MM.1S (cell line): ENCODE measurements around the gene PLA2G2F.

Experiments
- DNase-seq: peaks from one replicate; pipeline ENCODE4 v3.0.0-alpha.2; 2015
- H2AFZ ChIP-seq: fragments of 300-600 bp; sonication (generic); 2 replicates; pipeline ENCODE4 v1.6.0; 2016; ENCODE audit warnings: antibody characterized with exemption, low read length
- H3F3A ChIP-seq: fragments of 300-600 bp; sonication (generic); 2 replicates; pipeline ENCODE4 v1.6.1; 2016; ENCODE audit warnings: mild to moderate bottlenecking, antibody characterized with exemption, low read length, moderate library complexity, mixed read lengths; ENCODE audit not compliant: insufficient read depth
- H3K27ac ChIP-seq: fragments of 300-600 bp; sonication (generic); 2 replicates; pipeline ENCODE4 v1.5.1; 2016; ENCODE audit warnings: mild to moderate bottlenecking, low read length
- H3K27me3 ChIP-seq: fragments of 300-600 bp; sonication (generic); replicated peaks from 2 replicates; pipeline ENCODE4 v1.6.0; 2016; ENCODE audit warnings: low read length; ENCODE audit not compliant: insufficient read depth
- H3K36me3 ChIP-seq: fragments of 300-600 bp; sonication (generic); replicated peaks from 2 replicates; pipeline ENCODE4 v1.6.1; 2016; ENCODE audit warnings: mild to moderate bottlenecking, low read length, mixed read lengths; ENCODE audit not compliant: insufficient read depth
- H3K4me1 ChIP-seq: fragments of 300-600 bp; sonication (generic); 2 replicates; pipeline ENCODE4 v1.6.1; 2016; ENCODE audit warnings: low read length, mixed read lengths
- H3K4me2 ChIP-seq: fragments of 300-600 bp; sonication (generic); 2 replicates; pipeline ENCODE4 v1.6.0; 2016; ENCODE audit warnings: low read depth, low read length
- H3K4me3 ChIP-seq: fragments of 300-600 bp; sonication (generic); 2 replicates; pipeline ENCODE4 v1.5.1; 2016; ENCODE audit warnings: low read length, mixed read lengths
- H3K79me2 ChIP-seq: fragments of 300-600 bp; sonication (generic); 2 replicates; pipeline ENCODE4 v1.6.1; 2016; ENCODE audit warnings: mixed run types, low read length, mixed read lengths
- H3K9ac ChIP-seq: fragments of 300-600 bp; sonication (generic); 2 replicates; pipeline ENCODE4 v1.6.1; 2016; ENCODE audit warnings: low read length, mixed read lengths
- H3K9me2 ChIP-seq: fragments of 300-600 bp; sonication (generic); replicated peaks from 2 replicates; pipeline ENCODE4 v1.6.1; 2016; ENCODE audit warnings: mild to moderate bottlenecking, low read length, mixed read lengths; ENCODE audit not compliant: insufficient read depth
- H3K9me3 ChIP-seq: fragments of 300-600 bp; sonication (generic); replicated peaks from 2 replicates; pipeline ENCODE4 v1.6.1; 2016; ENCODE audit warnings: mild to moderate bottlenecking, low read length, mixed read lengths; ENCODE audit not compliant: insufficient read depth
- H4K20me1 ChIP-seq: fragments of 300-600 bp; sonication (generic); 2 replicates; pipeline ENCODE4 v1.6.1; 2016; ENCODE audit warnings: mild to moderate bottlenecking, low read length, moderate library complexity, mixed read lengths; ENCODE audit not compliant: insufficient read depth
- CTCF ChIP-seq: fragments of 300-600 bp; sonication (generic); IDR thresholded peaks from 2 replicates; pipeline ENCODE4 v1.5.1; 2016; ENCODE audit warnings: antibody characterized with exemption, low read length, mixed read lengths
- EZH2 ChIP-seq: fragments of 300-600 bp; sonication (generic); optimal IDR thresholded peaks from 2 replicates; pipeline ENCODE3; 2017; ENCODE audit warnings: low read depth, mild to moderate bottlenecking, antibody characterized with exemption, low read length, mixed read lengths
- EZH2phosphoT487 ChIP-seq: fragments of 300-600 bp; sonication (generic); IDR thresholded peaks from 2 replicates; pipeline ENCODE4 v1.6.1; 2018; ENCODE audit warnings: antibody characterized with exemption, low read length

PLA2G2F gene

GRCh38 chr1:20198918-20199317 is 59.8 kb downstream of the PLA2G2F start:
- Histone ChIP-seq H3K4me2 (no peak overlapping the region), H4K20me1 (no peaks in the 10 kb centered on the region), H3K4me3 (no peak overlapping the region), H3K9ac (no peak overlapping the region), H3K36me3 (no peaks in the 10 kb centered on the region), H3K9me2 (no peaks in the 10 kb centered on the region), H3K27ac (no peak overlapping the region), H2AFZ (no peak overlapping the region), H3K79me2 (no peaks in the 10 kb centered on the region), H3K27me3 (peaks cover 95% of the 10 kb centered on the region), H3K4me1 (no peaks in the 10 kb centered on the region), H3K9me3 (no peaks in the 10 kb centered on the region), H3F3A (no peaks in the 10 kb centered on the region)
- TF ChIP-seq EZH2phosphoT487 (no peak), EZH2 (no peak), CTCF (no peak)
- DNase-seq = no peak

GRCh38 chr1:20199403-20199802 is 60.3 kb downstream of the PLA2G2F start:
- TF ChIP-seq EZH2phosphoT487 = no peak
- no peak for TF ChIP-seq EZH2
- TF ChIP-seq CTCF = no peak
- no peak overlapping the region for H3K4me3 ChIP-seq
- H3F3A ChIP-seq = no peaks in the 10 kb centered on the region
- no peaks in the 10 kb centered on the region for H3K9me2 ChIP-seq
- no peaks in the 10 kb centered on the region for H3K4me1 ChIP-seq
- H3K27ac ChIP-seq = no peak overlapping the region
- DNase-seq = no peak
- H2AFZ ChIP-seq = no peak overlapping the region
- no peaks in the 10 kb centered on the region for H3K79me2 ChIP-seq
- H3K36me3 ChIP-seq = no peaks in the 10 kb centered on the region
- H3K27me3 ChIP-seq = peaks cover 95% of the 10 kb centered on the region
- no peaks in the 10 kb centered on the region for H4K20me1 ChIP-seq
- no peak overlapping the region for H3K4me2 ChIP-seq
- no peak overlapping the region for H3K9ac ChIP-seq
- no peaks in the 10 kb centered on the region for H3K9me3 ChIP-seq

GRCh38 chr1:20199840-20200239 is 60.7 kb downstream of the PLA2G2F start:
- no peak overlapping the region for H3K4me2 ChIP-seq
- no peaks in the 10 kb centered on the region for H4K20me1 ChIP-seq
- no peaks in the 10 kb centered on the region for H3K79me2 ChIP-seq
- H3K36me3 ChIP-seq = no peaks in the 10 kb centered on the region
- H3K27ac ChIP-seq = no peak overlapping the region
- H3F3A ChIP-seq = no peaks in the 10 kb centered on the region
- H3K9ac ChIP-seq = no peak overlapping the region
- DNase-seq = no peak
- no peak overlapping the region for H2AFZ ChIP-seq
- TF ChIP-seq CTCF (no peak), EZH2phosphoT487 (no peak), EZH2 (no peak)
- H3K9me3 ChIP-seq = no peaks in the 10 kb centered on the region
- H3K27me3 ChIP-seq = peaks cover 93% of the 10 kb centered on the region
- H3K4me1 ChIP-seq = no peaks in the 10 kb centered on the region
- no peaks in the 10 kb centered on the region for H3K9me2 ChIP-seq
- H3K4me3 ChIP-seq = no peak overlapping the region
